Astrocyte (in vitro differentiated cells and primary cell): Measurements from ENCODE around the gene KLHL24.

Experiments used
- CTCF ChIP-seq: IDR thresholded peaks from 2 replicates; pipeline ENCODE4 v1.5.1; 2011; ENCODE audit warnings: low read depth, mild to moderate bottlenecking, inconsistent platforms, low read length, moderate library complexity; ENCODE audit not compliant: insufficient read depth
- EZH2 ChIP-seq: IDR thresholded peaks from 2 replicates; pipeline ENCODE4 v1.6.1; 2012; ENCODE audit warnings: mild to moderate bottlenecking, low read length, inconsistent platforms; ENCODE audit not compliant: insufficient read depth

GRCh38 chr3:183620252-183620628 is 15.2 kb upstream of the KLHL24 start:
- TF ChIP-seq CTCF: no peak
- TF ChIP-seq EZH2: no peak
